Activated CD8-positive, alpha-beta T cell treated with anti-CD3 and anti-CD28 coated beads for 36 hours (primary cell): ENCODE data around the gene SLC9A3. TPM values are rescaled to one million over a fixed set of nuclear protein-coding genes. Genes with fewer than 3 reads are reported as not detected.
A peak's percentile ranks its signal among the peaks of the same experiment; 100 is the strongest.

Experiments
- ATAC-seq: fragments of 200-7000 bp; cut with Tn5 transposase; one replicate; pipeline ENCODE4 v1.10.0; 2021; ENCODE audit warnings: mild to moderate bottlenecking, moderate library complexity
- CTCF ChIA-PET: fragments of 350-600 bp; sonication (Branson Sonifier 250); formaldehyde crosslinking; loops from one replicate; lab custom pipeline; 2021; ENCODE audit warnings: antibody characterized with exemption; lab: Charles Lee
- POLR2A ChIA-PET: fragments of 350-600 bp; sonication (Branson Sonifier 250); formaldehyde crosslinking; loops from one replicate; lab custom pipeline; 2021; ENCODE audit warnings: antibody characterized with exemption; lab: Charles Lee
- DNase-seq: peaks from one replicate; pipeline ENCODE4 v3.0.0-alpha.2; 2020
- H3K27ac Mint-ChIP-seq: one replicate; pipeline ENCODE4 v1.8.0; 2021; ENCODE audit warnings: mild to moderate bottlenecking, mixed read lengths
- H3K27me3 Mint-ChIP-seq: one replicate; pipeline ENCODE4 v1.8.0; 2021; ENCODE audit warnings: mixed read lengths
- H3K36me3 Mint-ChIP-seq: one replicate; pipeline ENCODE4 v1.8.0; 2021; ENCODE audit warnings: low read depth, mixed read lengths
- H3K4me1 Mint-ChIP-seq: one replicate; pipeline ENCODE4 v1.8.0; 2021; ENCODE audit warnings: low read depth, mixed read lengths
- H3K4me3 Mint-ChIP-seq: one replicate; pipeline ENCODE4 v1.8.0; 2021; ENCODE audit warnings: mild to moderate bottlenecking, moderate library complexity, mixed read lengths
- H3K9me3 Mint-ChIP-seq: one replicate; pipeline ENCODE4 v1.8.0; 2021; ENCODE audit warnings: mixed read lengths
- CTCF ChIP-seq: fragments of 200-600 bp; IDR thresholded peaks from one replicate; pipeline ENCODE4 v1.8.0; 2022; ENCODE audit warnings: antibody characterized with exemption, mild to moderate bottlenecking
- intact Hi-C: fragments of 100-400 bp; cut with micrococcal nuclease; formaldehyde crosslinking; loops from one replicate; pipeline ENCODE4 v1.10.0; 2022
- total RNA-seq, 2 experiments: library from RNA; stranded (reverse); gene quantifications; one replicate each; pipeline ENCODE4 v1.2.3, GENCODE V29; 2021

Gene SLC9A3
- total RNA-seq, 2 experiments from 2014 or later = 3.2 to 3.3 TPM

GRCh38 chr5:545641-546375 is 21.6 kb upstream of the SLC9A3 start:
- DNase-seq (no peak), ATAC-seq (no peak)
- H3K4me1 Mint-ChIP-seq = peaks cover 17% of the 10 kb centered on the region
- intact Hi-C loops = no loop called here
- H3K27me3 Mint-ChIP-seq = peaks cover 15% of the 10 kb centered on the region
- no peaks in the 10 kb centered on the region for H3K36me3 Mint-ChIP-seq
- H3K4me3 Mint-ChIP-seq = no peak overlapping the region
- no peaks in the 10 kb centered on the region for H3K9me3 Mint-ChIP-seq
- TF ChIP-seq CTCF = no peak
- CTCF ChIA-PET = interaction anchor here (1.0 kb wide), 1 partner anchor 110 kb away, joined by 3 read pairs; no protein-coding TSS in a partner anchor
- POLR2A ChIA-PET = interaction anchor here (1.4 kb wide), 1 partner anchor 16 kb away, joined by 5 read pairs; no protein-coding TSS in a partner anchor
- H3K27ac Mint-ChIP-seq = no peak overlapping the region

GRCh38 chr5:544675-545355 is 20.6 kb upstream of the SLC9A3 start:
- no peak for TF ChIP-seq CTCF
- ChIA-PET POLR2A (interaction anchor here (1.3 to 1.4 kb wide), 2 partner anchors 15 to 97 kb away, joined by 3 to 5 read pairs; no protein-coding TSS in a partner anchor), CTCF (interaction anchor here (1.0 to 1.3 kb wide), 2 partner anchors 98 to 111 kb away, joined by 3 read pairs; no protein-coding TSS in a partner anchor)
- ATAC-seq (no peak), DNase-seq (peak; percentile 8)
- intact Hi-C loops = no loop called here
- H3K27ac Mint-ChIP-seq = peak overlapping the region; percentile 55
- H3K27me3 Mint-ChIP-seq = peaks cover 9% of the 10 kb centered on the region
- peaks cover 17% of the 10 kb centered on the region for H3K4me1 Mint-ChIP-seq
- no peaks in the 10 kb centered on the region for H3K36me3 Mint-ChIP-seq
- no peaks in the 10 kb centered on the region for H3K9me3 Mint-ChIP-seq
- no peak overlapping the region for H3K4me3 Mint-ChIP-seq

GRCh38 chr5:543755-544674 is 19.8 kb upstream of the SLC9A3 start:
- no peaks in the 10 kb centered on the region for H3K9me3 Mint-ChIP-seq

GRCh38 chr5:543351-543750 is 19.1 kb upstream of the SLC9A3 start:
- peak overlapping the region; percentile 37 for H3K4me3 Mint-ChIP-seq
- no peak for TF ChIP-seq CTCF
- H3K27ac Mint-ChIP-seq = peak overlapping the region; percentile 67
- no peaks in the 10 kb centered on the region for H3K9me3 Mint-ChIP-seq
- ChIA-PET POLR2A (interaction anchor here (1.3 kb wide), 1 partner anchor 95 kb away, joined by 3 read pairs; no protein-coding TSS in a partner anchor), CTCF (interaction anchor here (1.3 kb wide), 1 partner anchor 97 kb away, joined by 3 read pairs; no protein-coding TSS in a partner anchor)
- ATAC-seq (peak; percentile 26), DNase-seq (peak; percentile 27)
- H3K4me1 Mint-ChIP-seq = peaks cover 17% of the 10 kb centered on the region
- peaks cover 5% of the 10 kb centered on the region for H3K27me3 Mint-ChIP-seq
- intact Hi-C loops = no loop called here
- no peaks in the 10 kb centered on the region for H3K36me3 Mint-ChIP-seq

More at GRCh38 chr5:543755-544674, 19.8 kb upstream of the SLC9A3 start:
- ATAC-seq (peak; percentile 75), DNase-seq (peak; percentile 84)
- Mint-ChIP-seq H3K4me3 (peak overlapping the region; percentile 37), H3K27ac (peak overlapping the region; percentile 67), H3K27me3 (peaks cover 5% of the 10 kb centered on the region), H3K36me3 (no peaks in the 10 kb centered on the region), H3K4me1 (peaks cover 17% of the 10 kb centered on the region)
- ChIA-PET POLR2A (interaction anchor here (0.7 to 1.4 kb wide), 3 partner anchors 14 to 171 kb away, joined by 3 to 5 read pairs (median 4); no protein-coding TSS in a partner anchor), CTCF (interaction anchor here (1.3 kb wide), 1 partner anchor 97 kb away, joined by 3 read pairs; no protein-coding TSS in a partner anchor)
- intact Hi-C loops = no loop called here
- no peak for TF ChIP-seq CTCF
